NCI-H2171 treated with DMSO at 0.1 percent for 48 hours (cell line): ENCODE measurements around the gene ESRRB.

ENCODE experiments used
- DNase-seq: peaks from one replicate; lab custom pipeline; 2025; lab: John Stamatoyannopoulos, UW

Gene ESRRB

GRCh38 chr14:76407449-76408150, 31.7 kb downstream of the ESRRB start:
- DNase-seq: no peak

GRCh38 chr14:76408877-76409276, 32.9 kb downstream of the ESRRB start:
- no peak for DNase-seq

GRCh38 chr14:76412501-76412900, 36.6 kb downstream of the ESRRB start:
- no peak for DNase-seq

GRCh38 chr14:76413106-76413961, 37.4 kb downstream of the ESRRB start:
- no peak for DNase-seq

- no peak for DNase-seq
These were observed 38.1 kb downstream of the ESRRB start for GRCh38 chr14:76413962-76414600.

GRCh38 chr14:76419399-76419798, 43.5 kb downstream of the ESRRB start:
- DNase-seq: no peak

GRCh38 chr14:76420827-76421226, 44.9 kb downstream of the ESRRB start:
- DNase-seq: peak; percentile 20

GRCh38 chr14:76421662-76422061, 45.7 kb downstream of the ESRRB start:
- DNase-seq: peak; percentile 91

- no peak for DNase-seq
These were observed 46.7 kb downstream of the ESRRB start for GRCh38 chr14:76422662-76423061.

- DNase-seq: no peak
These were observed 47.6 kb downstream of the ESRRB start for GRCh38 chr14:76423534-76423933.

- DNase-seq: no peak
These were observed 48.4 kb downstream of the ESRRB start for GRCh38 chr14:76424359-76424758.

- DNase-seq: peak; percentile 16
These were observed 50.3 kb downstream of the ESRRB start for GRCh38 chr14:76426161-76426696.

- DNase-seq: no peak
These were observed 52.7 kb downstream of the ESRRB start for GRCh38 chr14:76428611-76429010.

GRCh38 chr14:76430017-76430416, 54.1 kb downstream of the ESRRB start:
- no peak for DNase-seq

GRCh38 chr14:76430475-76430980, 54.6 kb downstream of the ESRRB start:
- DNase-seq: no peak

- no peak for DNase-seq
These were observed 55.6 kb downstream of the ESRRB start for GRCh38 chr14:76431538-76431937.

- DNase-seq: peak; percentile 67
These were observed 57.2 kb downstream of the ESRRB start for GRCh38 chr14:76432827-76433752.

- peak; percentile 99 for DNase-seq
These were observed 58.3 kb downstream of the ESRRB start for GRCh38 chr14:76434220-76434619.

GRCh38 chr14:76439237-76439775, 63.4 kb downstream of the ESRRB start:
- DNase-seq: no peak

GRCh38 chr14:76446486-76446885, 70.5 kb downstream of the ESRRB start:
- no peak for DNase-seq

- no peak for DNase-seq
These were observed 71.0 kb downstream of the ESRRB start for GRCh38 chr14:76446921-76447320.
